GM12874 (cell line): ENCODE results near the gene SLC23A3.

Source experiments
- TF ChIP-seq, protein P1 (sequence below): IDR thresholded peaks from 2 replicates; pipeline ENCODE4 v1.5.1; 2011; ENCODE audit warnings: low read depth, mild to moderate bottlenecking, control low read depth, low read length, moderate library complexity; ENCODE audit not compliant: insufficient read depth

SLC23A3 gene

GRCh38 chr2:219214141-219214540, 44.3 kb upstream of the SLC23A3 start:
- TF ChIP-seq, protein P1, sequence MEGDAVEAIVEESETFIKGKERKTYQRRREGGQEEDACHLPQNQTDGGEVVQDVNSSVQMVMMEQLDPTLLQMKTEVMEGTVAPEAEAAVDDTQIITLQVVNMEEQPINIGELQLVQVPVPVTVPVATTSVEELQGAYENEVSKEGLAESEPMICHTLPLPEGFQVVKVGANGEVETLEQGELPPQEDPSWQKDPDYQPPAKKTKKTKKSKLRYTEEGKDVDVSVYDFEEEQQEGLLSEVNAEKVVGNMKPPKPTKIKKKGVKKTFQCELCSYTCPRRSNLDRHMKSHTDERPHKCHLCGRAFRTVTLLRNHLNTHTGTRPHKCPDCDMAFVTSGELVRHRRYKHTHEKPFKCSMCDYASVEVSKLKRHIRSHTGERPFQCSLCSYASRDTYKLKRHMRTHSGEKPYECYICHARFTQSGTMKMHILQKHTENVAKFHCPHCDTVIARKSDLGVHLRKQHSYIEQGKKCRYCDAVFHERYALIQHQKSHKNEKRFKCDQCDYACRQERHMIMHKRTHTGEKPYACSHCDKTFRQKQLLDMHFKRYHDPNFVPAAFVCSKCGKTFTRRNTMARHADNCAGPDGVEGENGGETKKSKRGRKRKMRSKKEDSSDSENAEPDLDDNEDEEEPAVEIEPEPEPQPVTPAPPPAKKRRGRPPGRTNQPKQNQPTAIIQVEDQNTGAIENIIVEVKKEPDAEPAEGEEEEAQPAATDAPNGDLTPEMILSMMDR, result no peak

- TF ChIP-seq, protein P1, result no peak
These were observed 43.8 kb upstream of the SLC23A3 start for GRCh38 chr2:219213486-219214071.

DNA sequence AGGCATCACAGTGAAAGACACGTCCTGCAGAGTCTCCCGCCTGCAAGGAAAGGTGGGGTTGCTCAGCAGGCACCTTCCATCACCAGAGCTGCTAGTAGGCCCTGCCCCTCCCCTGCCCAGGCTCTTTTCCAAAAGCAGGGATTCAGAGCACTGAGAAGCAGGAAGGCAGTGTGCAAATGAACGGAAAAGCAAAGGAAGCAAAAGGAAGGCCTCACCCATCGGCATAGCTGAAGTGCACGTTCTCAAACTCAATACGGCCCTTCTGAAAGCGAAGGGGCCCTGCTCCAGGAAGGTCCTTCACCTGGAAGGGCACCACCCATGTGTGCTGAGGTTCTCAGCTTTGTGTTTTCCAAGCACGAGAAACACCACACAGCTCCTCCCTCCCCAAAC, 43.2 kb upstream of the SLC23A3 start:
- TF ChIP-seq, protein P1, result no peak

- TF ChIP-seq, protein P1, result no peak
These were observed 41.1 kb upstream of the SLC23A3 start for GRCh38 chr2:219210886-219211362.

DNA sequence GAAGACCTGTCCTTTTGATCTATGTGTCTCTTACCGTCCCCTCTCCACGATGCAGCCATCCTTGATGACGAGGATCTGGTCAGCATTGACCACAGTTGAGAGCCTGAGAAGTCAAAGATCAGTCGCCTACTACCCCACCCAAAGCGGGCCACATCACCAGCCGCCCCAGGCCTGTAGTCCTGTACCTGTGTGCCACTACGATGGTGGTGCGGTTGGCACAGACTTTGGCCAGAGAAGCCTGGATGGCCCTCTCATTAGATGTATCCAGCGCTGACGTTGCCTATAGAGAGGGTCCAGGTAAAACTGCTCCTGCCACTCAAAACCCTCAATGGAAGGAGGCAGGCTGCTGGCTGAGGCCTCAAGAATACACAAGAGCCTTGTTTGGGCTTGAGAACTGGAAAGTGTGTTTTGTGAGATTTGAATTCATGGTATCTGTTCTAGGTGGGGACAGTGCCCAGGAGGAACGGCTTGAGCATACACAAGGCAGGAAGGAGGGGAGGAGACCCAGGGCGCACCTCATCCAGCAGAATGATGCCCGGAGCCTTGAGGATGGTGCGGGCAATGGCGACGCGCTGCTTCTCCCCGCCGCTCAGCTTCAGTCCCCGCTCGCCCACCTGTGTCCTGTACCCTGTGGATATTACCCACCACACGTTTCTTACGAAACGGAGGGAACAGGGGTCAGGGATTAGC, 40.5 kb upstream of the SLC23A3 start:
- TF ChIP-seq, protein P1, result no peak

- TF ChIP-seq, protein P1, result no peak
These were observed 39.7 kb upstream of the SLC23A3 start for GRCh38 chr2:219209236-219210195.
